Measurements from ENCODE around the gene BICD2.

GRCh38 chr9:92709240-92709639 is 55.4 kb downstream of the BICD2 start:
- TF ChIP-seq ZFP30 (CRISPR knock-in tag; IDR thresholded peaks at IDR 0.05) (no peak), ESRRG (CRISPR knock-in tag; IDR thresholded peaks at IDR 0.05) (no peak), PATZ1 (CRISPR knock-in tag; IDR thresholded peaks at IDR 0.05; ENCODE audit: borderline replicate concordance) (no peak), ARNTL (CRISPR knock-in tag; IDR thresholded peaks at IDR 0.05; ENCODE audit: borderline replicate concordance, low read depth) (no peak), ISL1 (CRISPR knock-in tag; IDR thresholded peaks at IDR 0.05) (no peak), TSHZ2 (CRISPR knock-in tag; IDR thresholded peaks at IDR 0.05) (no peak), RARB (CRISPR knock-in tag; IDR thresholded peaks at IDR 0.05) (no peak), ZNF565 (CRISPR knock-in tag; conservative IDR thresholded peaks at IDR 0.05; ENCODE audit: low read depth) (no peak), TOX (CRISPR knock-in tag; IDR thresholded peaks at IDR 0.05; ENCODE audit: borderline replicate concordance) (no peak)

Measured in SK-N-SH treated with all-trans-retinoic acid at 6 μM for 48 hours (cell line).